DMS53 treated with DMSO at 0.1 percent for 48 hours (cell line): ENCODE measurements around the gene FGG.

ENCODE experiments used
- DNase-seq: peaks from one replicate; lab custom pipeline; 2025; ENCODE audit not compliant: unreplicated experiment; lab: John Stamatoyannopoulos, UW

FGG gene

GRCh38 chr4:154586296-154587033, 26.0 kb downstream of the FGG start:
- no peak for DNase-seq

GRCh38 chr4:154585369-154586018, 27.0 kb downstream of the FGG start:
- DNase-seq, result no peak

GRCh38 chr4:154584259-154584658, 28.2 kb downstream of the FGG start:
- DNase-seq, result no peak

GRCh38 chr4:154583677-154584076, 28.8 kb downstream of the FGG start:
- DNase-seq, result no peak

- no peak for DNase-seq
Measured at GRCh38 chr4:154583230-154583629, 29.2 kb downstream of the FGG start.

- DNase-seq, result no peak
Measured at GRCh38 chr4:154582723-154583122, 29.7 kb downstream of the FGG start.

- no peak for DNase-seq
Measured at GRCh38 chr4:154579927-154580326, 32.5 kb downstream of the FGG start.

- DNase-seq, result no peak
Measured at GRCh38 chr4:154578919-154579318, 33.5 kb downstream of the FGG start.

- DNase-seq, result no peak
Measured at GRCh38 chr4:154577324-154577723, 35.1 kb downstream of the FGG start.

- DNase-seq, result no peak
Measured at GRCh38 chr4:154574311-154574710, 38.1 kb downstream of the FGG start.

- no peak for DNase-seq
Measured at GRCh38 chr4:154573190-154573870, 39.1 kb downstream of the FGG start.

- no peak for DNase-seq
Measured at GRCh38 chr4:154569584-154569983, 42.9 kb downstream of the FGG start.

- DNase-seq, result no peak
Measured at GRCh38 chr4:154569028-154569427, 43.4 kb downstream of the FGG start.

- DNase-seq, result no peak
Measured at GRCh38 chr4:154566639-154567204, 45.7 kb downstream of the FGG start.

- DNase-seq, result no peak
Measured at GRCh38 chr4:154565704-154566103, 46.8 kb downstream of the FGG start.

GRCh38 chr4:154564311-154564710, 48.1 kb downstream of the FGG start:
- no peak for DNase-seq

GRCh38 chr4:154562697-154563254, 49.7 kb downstream of the FGG start, which contains the start of gene FGB:
TSS of gene FGB (plus strand) at chr4:154563011. CDS start at chr4:154563019, 8 bp downstream.
- DNase-seq, result peak; percentile 4

- no peak for DNase-seq
Measured at GRCh38 chr4:154560824-154561231, 51.6 kb downstream of the FGG start.

GRCh38 chr4:154560419-154560801, 52.0 kb downstream of the FGG start:
- DNase-seq, result no peak

- DNase-seq, result peak; percentile 69
Measured at GRCh38 chr4:154559494-154560418, 52.7 kb downstream of the FGG start.
